ENCODE measurements around the gene CCNYL1.
"Not testable (repeated sequence)": the region's sequence is repeated elsewhere in the genome, so short reads cannot be mapped to it uniquely, and the experiment has no call there.

CCNYL1 gene

GRCh38 chr2:207697411-207697810 lies 14.0 kb upstream of the CCNYL1 start:
- DNase-seq (ENCODE audit: low read depth in 2 of 2): no peak

DNA sequence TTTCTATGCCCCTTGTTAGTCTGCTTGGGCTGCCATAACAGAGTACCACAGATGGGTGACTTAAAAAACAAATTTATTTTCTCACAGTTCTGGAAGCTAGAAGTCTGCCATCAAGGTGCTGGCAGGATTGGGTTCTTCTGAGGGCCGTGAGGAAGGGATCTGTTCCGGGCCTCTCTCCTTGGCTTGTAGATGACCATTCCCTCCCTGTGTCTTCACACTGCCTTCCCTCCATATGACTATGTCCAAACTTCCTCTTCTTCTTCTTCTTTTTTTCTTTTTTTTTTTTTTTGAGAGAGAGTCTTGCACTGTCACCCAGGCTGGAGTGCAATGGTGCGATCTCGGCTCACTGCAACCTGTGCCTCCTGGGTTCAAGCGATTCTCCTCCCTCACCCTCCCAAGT lies 13.1 kb upstream of the CCNYL1 start:
- DNase-seq (ENCODE audit: low read depth in 2 of 2): no peak

- no peak for DNase-seq (ENCODE audit: low read depth in 2 of 2)
These were observed 7.4 kb upstream of the CCNYL1 start for GRCh38 chr2:207704078-207704477.

- no peak for DNase-seq (ENCODE audit: low read depth in 2 of 2)
These were observed 6.8 kb upstream of the CCNYL1 start for GRCh38 chr2:207704671-207705070.

DNA sequence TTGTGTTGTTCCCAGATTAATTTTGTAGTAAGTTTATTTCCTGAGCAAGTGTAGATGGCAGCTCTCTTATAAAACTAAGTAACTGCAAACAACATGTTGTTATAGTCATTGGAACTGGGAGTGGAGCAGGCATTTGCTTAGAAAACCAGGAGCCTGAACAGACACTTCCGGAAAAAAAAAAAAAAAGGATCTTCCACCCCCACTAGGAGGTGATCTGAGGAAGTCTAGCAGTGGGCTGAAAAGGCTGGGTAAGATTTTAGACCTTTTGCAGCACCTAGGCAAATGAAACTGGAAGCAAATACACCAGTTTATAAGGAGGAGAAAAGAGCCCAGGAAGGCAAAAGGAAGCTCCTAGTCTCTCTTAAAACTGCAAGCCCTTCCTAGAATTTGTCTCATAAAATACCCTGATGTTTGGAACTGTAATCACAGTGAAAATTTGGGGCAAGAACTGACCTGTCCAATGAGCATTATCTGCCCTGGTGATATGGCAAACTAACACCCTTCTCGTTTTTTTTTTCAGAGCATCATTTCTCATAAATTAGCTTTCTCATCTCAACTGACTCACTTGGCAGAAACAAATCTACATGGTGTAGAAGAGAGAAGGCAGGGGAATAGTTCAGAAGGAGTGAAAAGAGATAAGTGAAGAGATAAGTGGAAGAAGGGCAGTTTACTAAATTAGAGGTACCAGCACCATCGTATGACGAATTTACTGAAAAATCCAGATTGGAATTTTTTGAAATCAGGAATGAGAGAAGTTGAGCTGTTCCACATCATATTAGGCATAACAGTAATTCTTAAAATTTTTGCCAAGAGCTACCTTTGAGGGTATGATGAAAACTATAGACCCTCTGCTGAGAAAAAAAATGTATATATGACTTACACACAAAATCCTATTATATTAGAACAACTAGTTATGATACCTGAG lies 4.2 kb upstream of the CCNYL1 start:
- no peak for DNase-seq (ENCODE audit: low read depth in 2 of 2)

- peak; percentile 24 to 37 for DNase-seq (ENCODE audit: low read depth in 2 of 2)
These were observed 500 bp downstream of the CCNYL1 start for GRCh38 chr2:207711750-207712530.

DNA sequence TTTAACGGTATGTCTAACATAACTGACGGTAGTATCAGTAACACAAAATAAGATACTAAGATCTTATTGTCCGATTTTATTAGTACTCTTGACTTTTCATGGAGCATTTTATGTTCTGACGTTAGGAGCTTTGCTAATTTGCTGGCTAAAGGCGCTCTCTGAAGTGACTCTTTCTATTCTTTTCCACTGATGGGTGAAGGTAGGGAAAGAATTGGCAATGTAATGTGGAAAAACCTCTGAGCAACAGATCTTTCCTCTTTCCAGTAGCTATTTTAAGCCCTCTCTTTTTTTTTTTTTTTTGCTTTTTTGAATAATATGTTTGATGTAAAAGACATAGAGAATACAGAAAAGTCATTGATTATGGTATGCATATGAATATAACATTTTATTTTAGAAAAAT lies 4.6 kb downstream of the CCNYL1 start:
- no peak for DNase-seq (ENCODE audit: low read depth in 2 of 2)

DNA sequence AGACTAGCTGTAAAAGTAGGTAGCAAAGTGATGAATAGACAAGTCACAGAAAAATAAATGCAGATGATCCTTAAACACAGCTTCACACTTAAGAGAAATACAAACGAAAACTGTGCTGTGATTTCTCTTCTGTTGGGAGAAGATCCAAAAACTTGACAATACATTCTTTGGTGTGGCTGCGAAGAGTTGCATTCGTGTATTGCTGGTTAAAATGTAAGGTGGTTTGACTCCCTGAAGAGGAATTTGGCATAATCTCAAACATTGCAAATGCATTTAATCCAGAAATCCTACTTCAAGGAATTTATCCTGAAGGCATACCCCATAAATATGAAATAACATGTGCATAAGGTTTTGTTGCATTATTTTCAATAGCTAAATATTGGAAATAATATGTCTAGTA lies 7.1 kb downstream of the CCNYL1 start:
- DNase-seq (ENCODE audit: low read depth in 2 of 2): no peak

GRCh38 chr2:207719008-207719407 lies 7.6 kb downstream of the CCNYL1 start:
- DNase-seq (ENCODE audit: low read depth in 2 of 2): no peak

- not testable (repeated sequence) for DNase-seq (ENCODE audit: low read depth in 2 of 2)
These were observed 8.2 kb downstream of the CCNYL1 start for GRCh38 chr2:207719655-207720054.

DNA sequence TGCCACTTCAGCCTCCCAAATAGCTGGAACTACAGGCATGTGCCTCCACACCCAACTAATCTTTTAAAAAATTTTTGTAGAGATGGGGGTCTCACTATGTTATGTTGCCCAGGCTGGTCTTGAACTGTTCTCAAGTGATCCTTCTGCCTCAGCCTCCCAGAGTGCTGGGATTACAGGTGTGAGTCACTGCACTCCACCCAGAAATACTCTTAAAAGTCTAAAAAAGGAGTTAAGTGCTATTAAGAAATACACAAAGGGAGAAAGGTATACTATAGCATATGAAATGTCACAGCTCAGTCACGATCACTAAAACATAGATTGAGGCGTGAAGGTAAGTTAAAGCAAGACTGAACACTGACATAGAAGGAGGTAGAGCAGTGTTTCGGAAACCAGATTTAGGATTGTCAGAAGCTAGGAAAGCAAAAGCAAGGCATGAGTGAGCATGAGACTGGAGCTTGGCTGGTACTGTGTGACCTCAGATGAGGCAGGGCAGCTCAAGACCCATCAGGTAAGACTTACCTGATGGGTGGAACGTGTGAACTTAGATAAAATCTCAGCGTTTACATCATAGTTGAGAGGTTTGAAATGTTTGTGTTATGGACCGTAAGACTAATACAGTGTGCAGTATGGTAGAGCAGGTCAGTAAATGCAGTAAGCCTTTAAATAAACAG lies 9.2 kb downstream of the CCNYL1 start:
- DNase-seq (ENCODE audit: low read depth in 2 of 2): no peak

DNA sequence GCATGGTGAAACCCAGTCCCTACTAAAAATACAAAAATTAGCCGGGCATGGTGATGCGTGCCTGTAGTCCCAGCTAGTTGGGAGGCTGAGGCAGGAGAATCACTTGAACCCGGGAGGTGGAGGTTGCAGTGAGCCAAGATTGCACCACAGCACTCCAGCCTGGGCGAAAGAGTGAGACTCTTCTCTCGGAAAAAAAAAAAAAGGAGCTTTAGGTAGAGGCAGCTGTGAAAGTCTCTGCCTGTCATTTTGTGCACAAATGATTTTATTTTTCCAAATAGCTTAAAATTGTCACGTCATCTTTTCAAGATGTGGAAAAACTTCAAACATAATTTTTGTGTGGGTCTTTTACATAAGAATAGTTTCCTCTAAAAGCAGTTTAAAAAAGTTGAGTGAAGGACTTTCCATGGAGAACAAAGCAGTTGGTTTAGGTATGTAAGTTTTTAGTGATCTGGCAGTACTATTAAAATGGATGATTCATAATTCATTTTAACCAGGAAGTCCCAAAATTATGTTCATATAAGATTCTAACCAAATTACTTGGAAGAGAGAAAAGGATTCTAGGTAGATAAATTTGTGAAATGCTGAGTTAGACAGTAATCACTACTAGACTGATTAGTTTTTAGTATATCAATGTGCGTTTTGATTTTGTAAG lies 11.5 kb downstream of the CCNYL1 start:
- no peak for DNase-seq (ENCODE audit: low read depth in 2 of 2)

DNA sequence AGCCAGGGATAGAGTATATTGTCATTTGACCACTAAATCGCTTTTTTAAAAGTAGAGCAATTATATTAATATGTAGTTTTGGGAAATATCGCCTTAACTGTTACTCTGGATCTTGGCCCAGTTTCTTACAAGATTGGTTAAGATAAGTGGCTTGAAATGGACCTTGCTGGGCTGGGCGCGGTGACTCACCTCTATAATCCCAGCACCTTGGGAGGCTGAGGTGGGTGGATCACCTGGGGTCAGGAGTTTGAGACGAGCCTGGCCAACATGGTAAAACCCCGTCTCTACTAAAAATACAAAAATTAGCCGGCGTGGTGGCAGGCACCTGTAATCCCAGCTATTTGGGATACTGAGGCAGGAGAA lies 12.0 kb downstream of the CCNYL1 start:
- not testable (repeated sequence) for DNase-seq (ENCODE audit: low read depth in 2 of 2)

- DNase-seq (ENCODE audit: low read depth in 2 of 2): no peak
These were observed 12.7 kb downstream of the CCNYL1 start for GRCh38 chr2:207724113-207724512.

GRCh38 chr2:207725873-207726578 lies 14.6 kb downstream of the CCNYL1 start:
- DNase-seq (ENCODE audit: low read depth in 2 of 2): no peak

- DNase-seq (ENCODE audit: low read depth in 2 of 2): no peak
These were observed 15.8 kb downstream of the CCNYL1 start for GRCh38 chr2:207727261-207727660.

DNA sequence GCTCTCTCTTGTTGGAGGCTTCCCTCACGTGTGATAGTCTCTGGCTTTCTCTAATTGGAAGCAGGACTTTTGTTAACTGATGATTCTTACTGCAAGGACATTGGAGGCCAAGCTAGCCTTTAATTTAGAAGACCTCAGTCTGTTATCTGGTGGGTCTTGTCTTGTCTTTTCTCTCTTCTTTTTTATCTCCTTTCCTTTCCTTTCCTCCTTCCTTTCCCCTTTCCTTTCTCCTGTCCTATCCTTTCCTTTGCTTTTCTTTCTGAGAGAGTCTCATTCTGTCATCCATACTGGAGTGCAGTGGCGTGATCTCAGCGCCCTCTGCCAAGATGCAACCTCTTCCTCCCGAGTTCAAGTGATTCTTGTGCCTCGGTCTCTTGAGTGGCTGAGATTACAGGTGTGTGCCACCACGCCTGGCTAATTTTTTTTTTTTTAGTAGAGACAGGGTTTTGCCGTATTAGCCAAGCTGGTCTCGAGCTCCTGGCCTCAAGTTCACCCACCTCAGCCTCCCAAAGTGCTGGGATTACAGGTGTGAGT lies 18.1 kb downstream of the CCNYL1 start:
- no peak for DNase-seq (ENCODE audit: low read depth in 2 of 2)

DNA sequence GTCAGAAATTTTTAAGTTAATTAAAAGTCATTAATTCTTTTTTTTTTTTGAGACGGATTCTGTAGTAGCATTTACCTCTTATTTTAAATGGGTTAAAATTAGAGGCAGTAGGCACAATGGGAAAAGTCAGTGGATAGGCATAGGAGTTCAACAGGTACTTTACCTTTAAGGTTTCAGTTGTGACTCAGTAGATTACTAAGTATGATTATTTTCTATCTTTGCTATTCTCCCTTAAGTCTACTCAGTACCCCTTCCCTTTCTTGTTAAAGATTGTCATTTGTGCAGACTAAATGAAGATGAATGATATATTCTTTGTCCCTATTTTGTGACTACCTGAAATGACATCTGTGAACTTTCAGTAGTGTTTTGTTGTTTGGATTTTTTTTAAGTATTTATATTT lies 19.7 kb downstream of the CCNYL1 start:
- no peak for DNase-seq (ENCODE audit: low read depth in 2 of 2)

DNA sequence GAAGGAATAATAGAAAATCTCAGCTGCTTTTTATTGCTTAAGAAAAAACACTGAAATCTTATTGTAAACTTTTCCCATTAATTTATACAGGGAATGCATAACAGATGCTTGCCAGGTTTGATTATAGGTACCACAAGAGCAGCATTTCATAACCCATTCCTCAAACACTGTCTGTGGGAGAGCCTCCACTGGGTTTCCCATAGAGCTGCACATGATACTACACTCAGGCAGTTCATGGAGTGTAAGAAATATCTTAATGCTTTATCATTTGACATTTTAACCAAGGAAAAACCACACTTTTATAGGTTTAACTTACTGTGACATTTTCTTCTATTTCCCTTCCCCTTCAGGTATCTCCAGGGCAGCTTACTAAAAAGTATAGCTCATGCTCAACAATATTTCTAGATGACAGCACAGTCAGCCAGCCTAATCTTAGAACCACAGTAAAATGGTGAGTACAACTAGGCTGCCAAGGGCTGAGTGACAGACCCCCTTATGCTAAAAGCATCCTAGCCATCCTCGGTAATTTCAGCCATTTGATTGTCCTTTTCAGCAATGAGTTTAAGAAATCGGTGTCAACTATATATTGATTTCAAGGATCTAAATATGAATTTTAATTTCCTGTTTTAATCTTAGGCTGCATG lies 22.3 kb downstream of the CCNYL1 start:
- DNase-seq (ENCODE audit: low read depth in 2 of 2): no peak

- DNase-seq (ENCODE audit: low read depth in 2 of 2): no peak
These were observed 22.8 kb downstream of the CCNYL1 start for GRCh38 chr2:207734264-207734635.

Data from stimulated activated CD4-positive, alpha-beta T cell treated with anti-CD3 and anti-CD28 coated beads, Interleukin-12 subunit alpha, Interleukin-12 subunit beta, amount 100 ng/mL, for 24 hours (primary cell).